HEK293 (cell line): ENCODE measurements around the gene FADS1.

Source experiments
- GFI1B ChIP-seq: fragments of 450-650 bp; formaldehyde crosslinking; IDR thresholded peaks from 2 replicates; pipeline ENCODE4 v1.5.1; 2016; ENCODE audit warnings: missing biosample characterization, missing genetic modification characterization
- GLIS1 ChIP-seq: fragments of 450-650 bp; formaldehyde crosslinking; IDR thresholded peaks from 2 replicates; pipeline ENCODE4 v1.5.1; 2016; ENCODE audit warnings: missing biosample characterization, missing genetic modification characterization
- OVOL3 ChIP-seq: fragments of 450-650 bp; formaldehyde crosslinking; IDR thresholded peaks from 2 replicates; pipeline ENCODE4 v1.5.1; 2016; ENCODE audit warnings: missing biosample characterization, missing genetic modification characterization
- REPIN1 ChIP-seq: fragments of 450-650 bp; formaldehyde crosslinking; IDR thresholded peaks from 2 replicates; pipeline ENCODE4 v1.5.1; 2017; ENCODE audit warnings: missing biosample characterization, missing genetic modification characterization, low read depth
- SETDB1 ChIP-seq: IDR thresholded peaks from one replicate; pipeline ENCODE4 v1.6.1; 2017; ENCODE audit warnings: mild to moderate bottlenecking, low read length, moderate library complexity, mixed read lengths; ENCODE audit not compliant: insufficient read length
- ZBTB11 ChIP-seq: fragments of 450-650 bp; formaldehyde crosslinking; conservative IDR thresholded peaks from 2 replicates; pipeline ENCODE4 v1.5.1; 2016; ENCODE audit warnings: low read depth, missing biosample characterization, missing genetic modification characterization
- ZBTB21 ChIP-seq: fragments of 450-650 bp; formaldehyde crosslinking; IDR thresholded peaks from 2 replicates; pipeline ENCODE4 v1.5.1; 2017; ENCODE audit warnings: missing biosample characterization, missing genetic modification characterization
- ZBTB6 ChIP-seq: fragments of 450-650 bp; formaldehyde crosslinking; IDR thresholded peaks from 2 replicates; pipeline ENCODE4 v1.5.1; 2017; ENCODE audit warnings: missing biosample characterization, missing genetic modification characterization
- ZFP3 ChIP-seq: fragments of 450-650 bp; formaldehyde crosslinking; IDR thresholded peaks from 2 replicates; pipeline ENCODE4 v1.5.1; 2016; ENCODE audit warnings: low read depth, missing biosample characterization, missing genetic modification characterization
- ZNF132 ChIP-seq: fragments of 450-650 bp; formaldehyde crosslinking; IDR thresholded peaks from 2 replicates; pipeline ENCODE4 v1.5.1; 2017; ENCODE audit warnings: missing biosample characterization, missing genetic modification characterization, borderline replicate concordance
- ZNF157 ChIP-seq: fragments of 450-650 bp; formaldehyde crosslinking; IDR thresholded peaks from 2 replicates; pipeline ENCODE4 v1.5.1; 2016; ENCODE audit warnings: missing biosample characterization, missing genetic modification characterization
- ZNF19 ChIP-seq: fragments of 450-650 bp; formaldehyde crosslinking; IDR thresholded peaks from 2 replicates; pipeline ENCODE4; 2016; ENCODE audit warnings: missing biosample characterization, missing genetic modification characterization, low read depth
- ZNF223 ChIP-seq: fragments of 450-650 bp; formaldehyde crosslinking; IDR thresholded peaks from 2 replicates; pipeline ENCODE4 v1.5.1; 2016; ENCODE audit warnings: missing biosample characterization, missing genetic modification characterization
- ZNF404 ChIP-seq: fragments of 450-650 bp; formaldehyde crosslinking; IDR thresholded peaks from 2 replicates; pipeline ENCODE4 v1.5.1; 2017; ENCODE audit warnings: missing biosample characterization, missing genetic modification characterization
- ZNF423 ChIP-seq: fragments of 450-650 bp; formaldehyde crosslinking; IDR thresholded peaks from 2 replicates; pipeline ENCODE4 v1.5.1; 2016; ENCODE audit warnings: missing biosample characterization, missing genetic modification characterization
- ZNF48 ChIP-seq: fragments of 450-650 bp; formaldehyde crosslinking; IDR thresholded peaks from 2 replicates; pipeline ENCODE4 v1.5.1; 2016; ENCODE audit warnings: missing biosample characterization, missing genetic modification characterization
- ZNF510 ChIP-seq: fragments of 450-650 bp; formaldehyde crosslinking; IDR thresholded peaks from 2 replicates; pipeline ENCODE4 v1.5.1; 2018; ENCODE audit warnings: mild to moderate bottlenecking, missing genetic modification characterization, missing biosample characterization; ENCODE audit not compliant: insufficient replicate concordance
- ZNF518A ChIP-seq: fragments of 450-650 bp; formaldehyde crosslinking; conservative IDR thresholded peaks from 2 replicates; pipeline ENCODE4 v1.5.1; 2016; ENCODE audit warnings: low read depth, missing biosample characterization, missing genetic modification characterization
- ZNF549 ChIP-seq: fragments of 450-650 bp; IDR thresholded peaks from 2 replicates; pipeline ENCODE4 v1.5.1; 2018; ENCODE audit warnings: missing biosample characterization, missing genetic modification characterization, mild to moderate bottlenecking, inconsistent platforms, moderate library complexity
- ZNF555 ChIP-seq: fragments of 450-650 bp; formaldehyde crosslinking; conservative IDR thresholded peaks from 2 replicates; pipeline ENCODE4 v1.5.1; 2017; ENCODE audit warnings: missing biosample characterization, mild to moderate bottlenecking, missing genetic modification characterization, inconsistent platforms
- ZNF560 ChIP-seq: fragments of 450-650 bp; formaldehyde crosslinking; IDR thresholded peaks from 2 replicates; pipeline ENCODE4 v1.5.1; 2017; ENCODE audit warnings: missing biosample characterization, missing genetic modification characterization, borderline replicate concordance
- ZNF585B ChIP-seq: fragments of 450-650 bp; formaldehyde crosslinking; IDR thresholded peaks from 2 replicates; pipeline ENCODE4 v1.5.1; 2016; ENCODE audit warnings: missing biosample characterization, missing genetic modification characterization
- ZNF621 ChIP-seq: fragments of 450-650 bp; formaldehyde crosslinking; IDR thresholded peaks from 2 replicates; pipeline ENCODE4 v1.5.1; 2017; ENCODE audit warnings: missing biosample characterization, missing genetic modification characterization
- ZNF629 ChIP-seq: fragments of 450-650 bp; formaldehyde crosslinking; IDR thresholded peaks from 2 replicates; pipeline ENCODE4 v1.5.1; 2017; ENCODE audit warnings: missing biosample characterization, missing genetic modification characterization
- ZNF776 ChIP-seq: fragments of 450-650 bp; formaldehyde crosslinking; IDR thresholded peaks from 2 replicates; pipeline ENCODE4 v1.5.0; 2017; ENCODE audit warnings: missing biosample characterization, missing genetic modification characterization, borderline replicate concordance
- ZNF777 ChIP-seq: fragments of 450-650 bp; formaldehyde crosslinking; IDR thresholded peaks from 2 replicates; pipeline ENCODE4 v1.5.1; 2017; ENCODE audit warnings: missing biosample characterization, missing genetic modification characterization, borderline replicate concordance
- TF ChIP-seq, protein P1 (sequence below): fragments of 450-650 bp; formaldehyde crosslinking; IDR thresholded peaks from 2 replicates; pipeline ENCODE4 v1.5.1; 2016; ENCODE audit warnings: missing biosample characterization, missing genetic modification characterization
- TF ChIP-seq, protein P2 (sequence below): fragments of 450-650 bp; formaldehyde crosslinking; IDR thresholded peaks from 2 replicates; pipeline ENCODE4 v1.5.1; 2016; ENCODE audit warnings: missing biosample characterization, missing genetic modification characterization

The FADS1 gene

DNA sequence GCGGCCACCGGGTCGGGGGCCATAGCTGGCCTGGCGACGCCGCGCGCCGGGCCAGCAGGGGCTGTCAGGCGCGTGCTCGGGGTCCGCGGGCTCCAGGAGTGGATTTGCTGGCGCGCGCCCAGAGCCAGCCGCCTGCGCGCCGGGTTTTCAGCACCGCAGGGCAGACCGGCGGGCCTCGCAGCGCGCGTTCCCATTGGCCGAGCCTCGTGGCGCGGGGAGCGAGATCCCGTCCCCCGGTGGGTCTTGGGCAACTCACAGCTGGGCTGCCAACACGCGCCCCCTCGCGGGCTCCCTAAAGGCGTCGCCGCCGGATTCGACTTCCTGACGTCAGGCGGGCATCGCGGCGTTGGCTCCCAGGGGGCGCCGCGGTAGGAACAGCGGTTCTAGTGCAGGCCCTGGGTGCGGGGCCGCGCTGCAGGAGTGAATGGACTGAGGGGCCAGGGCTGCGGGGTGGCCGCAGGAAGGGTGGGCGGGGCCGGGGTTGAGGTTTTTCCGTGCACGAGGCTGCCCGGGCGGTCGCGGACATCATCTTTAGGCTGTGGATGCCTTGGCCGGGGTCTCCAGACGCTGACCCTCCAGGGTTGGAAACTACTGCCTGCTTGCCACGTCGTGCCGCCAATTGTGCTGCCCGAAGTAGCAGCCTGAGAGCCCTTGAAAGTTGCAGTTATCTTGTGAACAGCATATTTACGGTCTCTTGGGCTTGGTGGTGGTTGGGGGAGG lies at the start of gene FADS1 (continued):
- no peak for TF ChIP-seq ZNF518A
- TF ChIP-seq ZNF629 (tag by site-specific recombination): peak; percentile 88
- TF ChIP-seq SETDB1: no peak
- TF ChIP-seq ZNF404 (tag by site-specific recombination): no peak
- TF ChIP-seq, protein P1, sequence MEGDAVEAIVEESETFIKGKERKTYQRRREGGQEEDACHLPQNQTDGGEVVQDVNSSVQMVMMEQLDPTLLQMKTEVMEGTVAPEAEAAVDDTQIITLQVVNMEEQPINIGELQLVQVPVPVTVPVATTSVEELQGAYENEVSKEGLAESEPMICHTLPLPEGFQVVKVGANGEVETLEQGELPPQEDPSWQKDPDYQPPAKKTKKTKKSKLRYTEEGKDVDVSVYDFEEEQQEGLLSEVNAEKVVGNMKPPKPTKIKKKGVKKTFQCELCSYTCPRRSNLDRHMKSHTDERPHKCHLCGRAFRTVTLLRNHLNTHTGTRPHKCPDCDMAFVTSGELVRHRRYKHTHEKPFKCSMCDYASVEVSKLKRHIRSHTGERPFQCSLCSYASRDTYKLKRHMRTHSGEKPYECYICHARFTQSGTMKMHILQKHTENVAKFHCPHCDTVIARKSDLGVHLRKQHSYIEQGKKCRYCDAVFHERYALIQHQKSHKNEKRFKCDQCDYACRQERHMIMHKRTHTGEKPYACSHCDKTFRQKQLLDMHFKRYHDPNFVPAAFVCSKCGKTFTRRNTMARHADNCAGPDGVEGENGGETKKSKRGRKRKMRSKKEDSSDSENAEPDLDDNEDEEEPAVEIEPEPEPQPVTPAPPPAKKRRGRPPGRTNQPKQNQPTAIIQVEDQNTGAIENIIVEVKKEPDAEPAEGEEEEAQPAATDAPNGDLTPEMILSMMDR (tag by site-specific recombination): peak; percentile 95
- TF ChIP-seq OVOL3 (tag by site-specific recombination): no peak
- TF ChIP-seq ZNF549 (tag by site-specific recombination): no peak
- no peak for TF ChIP-seq ZNF776 (tag by site-specific recombination)
- no peak for TF ChIP-seq ZNF621 (tag by site-specific recombination)
- TF ChIP-seq ZNF48 (tag by site-specific recombination): no peak
- TF ChIP-seq ZNF19 (tag by site-specific recombination): no peak
- TF ChIP-seq GFI1B: no peak
- no peak for TF ChIP-seq ZNF132 (tag by site-specific recombination)
- peak; percentile 95 for TF ChIP-seq ZNF423 (tag by site-specific recombination)
- peak; percentile 78 for TF ChIP-seq ZBTB21 (tag by site-specific recombination)
- TF ChIP-seq ZBTB6 (tag by site-specific recombination): no peak
- no peak for TF ChIP-seq ZNF223 (tag by site-specific recombination)
- no peak for TF ChIP-seq ZNF555 (tag by site-specific recombination)
- no peak for TF ChIP-seq ZFP3
- TF ChIP-seq ZNF560 (tag by site-specific recombination): no peak
- no peak for TF ChIP-seq ZBTB11
- no peak for TF ChIP-seq REPIN1
- peak; percentile 85 for TF ChIP-seq GLIS1 (tag by site-specific recombination)
- no peak for TF ChIP-seq ZNF585B (tag by site-specific recombination)
- no peak for TF ChIP-seq ZNF510
- TF ChIP-seq ZNF157 (tag by site-specific recombination): no peak
- TF ChIP-seq ZNF777 (tag by site-specific recombination): no peak
- TF ChIP-seq, protein P2, sequence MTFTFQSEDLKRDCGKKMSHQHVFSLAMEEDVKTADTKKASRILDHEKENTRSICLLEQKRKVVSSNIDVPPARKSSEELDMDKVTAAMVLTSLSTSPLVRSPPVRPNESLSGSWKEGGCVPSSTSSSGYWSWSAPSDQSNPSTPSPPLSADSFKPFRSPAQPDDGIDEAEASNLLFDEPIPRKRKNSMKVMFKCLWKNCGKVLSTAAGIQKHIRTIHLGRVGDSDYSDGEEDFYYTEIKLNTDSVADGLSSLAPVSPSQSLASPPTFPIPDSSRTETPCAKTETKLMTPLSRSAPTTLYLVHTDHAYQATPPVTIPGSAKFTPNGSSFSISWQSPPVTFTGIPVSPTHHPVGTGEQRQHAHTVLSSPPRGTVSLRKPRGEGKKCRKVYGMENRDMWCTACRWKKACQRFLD (tag by site-specific recombination): no peak
